Measurements from ENCODE around the gene ANAPC16. TPM values are rescaled to one million over a fixed set of nuclear protein-coding genes. Genes with fewer than 3 reads are reported as not detected.

Gene ANAPC16
- 43.2 and 66.1 TPM in 2 replicates for total RNA-seq

GRCh38 chr10:72215611-72216549, at the start of gene ANAPC16, which contains the start of gene ASCC1:
Gene ANAPC16, plus strand, starts transcription at chr10:72216012. Its CDS starts 7,903 bp downstream, at chr10:72223915.
Gene ASCC1, minus strand, starts transcription at chr10:72216276. Its CDS starts 2,978 bp downstream, at chr10:72213298.
- peak within 1 kb of the TSS; percentile 61 for H3K4me3 ChIP-seq (ENCODE audit: low read depth, low read length)
- peak; percentile 95 for DNase-seq (ENCODE audit: low read depth)
- no peak for TF ChIP-seq CTCF (IDR thresholded peaks at IDR 0.05; ENCODE audit: insufficient read depth, low read depth, low read length)

- TF ChIP-seq CTCF (IDR thresholded peaks at IDR 0.05; ENCODE audit: insufficient read depth, low read depth, low read length), result no peak
- no peak for DNase-seq (ENCODE audit: low read depth)
- H3K4me3 ChIP-seq (ENCODE audit: low read depth, low read length), result no peak overlapping the region
Measured at GRCh38 chr10:72167118-72167517, 48.7 kb upstream of the ANAPC16 start.

GRCh38 chr10:72170263-72170662, 45.5 kb upstream of the ANAPC16 start:
- DNase-seq (ENCODE audit: low read depth), result no peak
- TF ChIP-seq CTCF (IDR thresholded peaks at IDR 0.05; ENCODE audit: insufficient read depth, low read depth, low read length), result no peak
- no peak overlapping the region for H3K4me3 ChIP-seq (ENCODE audit: low read depth, low read length)

GRCh38 chr10:72170733-72171132, 45.1 kb upstream of the ANAPC16 start:
- TF ChIP-seq CTCF (IDR thresholded peaks at IDR 0.05; ENCODE audit: insufficient read depth, low read depth, low read length), result no peak

GRCh38 chr10:72171175-72171630, 44.6 kb upstream of the ANAPC16 start:
- no peak overlapping the region for H3K4me3 ChIP-seq (ENCODE audit: low read depth, low read length)
- TF ChIP-seq CTCF (IDR thresholded peaks at IDR 0.05; ENCODE audit: insufficient read depth, low read depth, low read length), result no peak
- DNase-seq (ENCODE audit: low read depth), result peak; percentile 82

More at GRCh38 chr10:72170733-72171132, 45.1 kb upstream of the ANAPC16 start:
- DNase-seq (ENCODE audit: low read depth), result no peak
- no peak overlapping the region for H3K4me3 ChIP-seq (ENCODE audit: low read depth, low read length)

DNA sequence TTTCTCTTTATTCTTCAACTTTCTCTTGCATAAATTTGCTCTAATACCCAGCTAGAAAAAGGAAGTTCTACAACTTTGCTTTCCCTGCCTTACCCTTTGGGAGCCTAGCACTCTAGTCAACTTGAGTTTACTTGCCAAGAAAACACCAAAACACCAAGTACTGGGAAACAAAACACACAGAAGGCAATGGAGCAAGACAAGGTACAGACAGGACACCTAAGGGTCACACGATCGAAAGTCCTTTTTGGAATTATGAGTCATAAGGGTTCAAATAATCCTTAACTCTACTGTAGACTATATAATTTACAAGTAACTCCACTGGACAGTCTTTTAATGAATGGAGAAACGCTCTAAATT, 42.6 kb upstream of the ANAPC16 start:
- no peak for TF ChIP-seq CTCF (IDR thresholded peaks at IDR 0.05; ENCODE audit: insufficient read depth, low read depth, low read length)
- DNase-seq (ENCODE audit: low read depth), result no peak
- H3K4me3 ChIP-seq (ENCODE audit: low read depth, low read length), result no peak overlapping the region

All from fibroblast of villous mesenchyme (primary cell).